ENCODE data around the gene ATP8A2.

DNA sequence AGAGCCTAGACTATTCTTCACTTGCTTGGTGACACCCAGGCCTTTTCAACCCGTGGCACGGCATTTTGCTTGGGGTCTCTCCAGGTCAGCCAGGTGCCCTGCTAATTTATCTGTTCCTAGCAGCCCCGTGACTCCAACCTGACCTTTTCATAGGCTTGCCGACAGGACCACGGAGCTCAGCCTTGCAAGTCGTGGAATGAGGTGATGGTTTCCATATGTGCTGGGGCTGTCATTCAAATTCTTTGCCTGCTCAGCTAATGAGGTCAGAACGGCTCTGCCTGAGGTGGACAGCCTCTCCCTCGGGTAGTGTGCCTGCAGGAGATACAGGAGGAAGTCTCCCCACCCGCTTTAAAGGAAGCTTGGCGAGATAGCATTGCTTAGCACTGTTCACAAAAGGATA lies 619.0 kb downstream of the ATP8A2 start:
- TF ChIP-seq, protein P1, sequence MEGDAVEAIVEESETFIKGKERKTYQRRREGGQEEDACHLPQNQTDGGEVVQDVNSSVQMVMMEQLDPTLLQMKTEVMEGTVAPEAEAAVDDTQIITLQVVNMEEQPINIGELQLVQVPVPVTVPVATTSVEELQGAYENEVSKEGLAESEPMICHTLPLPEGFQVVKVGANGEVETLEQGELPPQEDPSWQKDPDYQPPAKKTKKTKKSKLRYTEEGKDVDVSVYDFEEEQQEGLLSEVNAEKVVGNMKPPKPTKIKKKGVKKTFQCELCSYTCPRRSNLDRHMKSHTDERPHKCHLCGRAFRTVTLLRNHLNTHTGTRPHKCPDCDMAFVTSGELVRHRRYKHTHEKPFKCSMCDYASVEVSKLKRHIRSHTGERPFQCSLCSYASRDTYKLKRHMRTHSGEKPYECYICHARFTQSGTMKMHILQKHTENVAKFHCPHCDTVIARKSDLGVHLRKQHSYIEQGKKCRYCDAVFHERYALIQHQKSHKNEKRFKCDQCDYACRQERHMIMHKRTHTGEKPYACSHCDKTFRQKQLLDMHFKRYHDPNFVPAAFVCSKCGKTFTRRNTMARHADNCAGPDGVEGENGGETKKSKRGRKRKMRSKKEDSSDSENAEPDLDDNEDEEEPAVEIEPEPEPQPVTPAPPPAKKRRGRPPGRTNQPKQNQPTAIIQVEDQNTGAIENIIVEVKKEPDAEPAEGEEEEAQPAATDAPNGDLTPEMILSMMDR (conservative IDR thresholded peaks at IDR 0.05; ENCODE audit: low read depth, low read length): no peak
- TF ChIP-seq POLR2A (IDR thresholded peaks at IDR 0.05; ENCODE audit: low read depth, low read length) (no peak), MAFK (IDR thresholded peaks at IDR 0.05; ENCODE audit: low read depth, low read length) (no peak), BHLHE40 (IDR thresholded peaks at IDR 0.05; ENCODE audit: low read depth, low read length) (no peak), MXI1 (IDR thresholded peaks at IDR 0.05; ENCODE audit: borderline replicate concordance, low read depth, low read length) (no peak), RAD21 (IDR thresholded peaks at IDR 0.05; ENCODE audit: low read length) (no peak), SMC3 (IDR thresholded peaks at IDR 0.05; ENCODE audit: low read depth, low read length) (no peak)
- TF ChIP-seq, protein P2, sequence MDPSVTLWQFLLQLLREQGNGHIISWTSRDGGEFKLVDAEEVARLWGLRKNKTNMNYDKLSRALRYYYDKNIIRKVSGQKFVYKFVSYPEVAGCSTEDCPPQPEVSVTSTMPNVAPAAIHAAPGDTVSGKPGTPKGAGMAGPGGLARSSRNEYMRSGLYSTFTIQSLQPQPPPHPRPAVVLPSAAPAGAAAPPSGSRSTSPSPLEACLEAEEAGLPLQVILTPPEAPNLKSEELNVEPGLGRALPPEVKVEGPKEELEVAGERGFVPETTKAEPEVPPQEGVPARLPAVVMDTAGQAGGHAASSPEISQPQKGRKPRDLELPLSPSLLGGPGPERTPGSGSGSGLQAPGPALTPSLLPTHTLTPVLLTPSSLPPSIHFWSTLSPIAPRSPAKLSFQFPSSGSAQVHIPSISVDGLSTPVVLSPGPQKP (IDR thresholded peaks at IDR 0.05; ENCODE audit: borderline replicate concordance, low read depth, low read length): no peak
